HepG2 (cell line): ENCODE results near the gene ZNF277. TPM values are rescaled to one million over a fixed set of nuclear protein-coding genes. Genes with fewer than 3 reads are reported as not detected.

Experiments used
- ATAC-seq: fragments of 200-7000 bp; cut with Tn5 transposase; 3 replicates; pipeline ENCODE4 v1.9.1; 2020; ENCODE audit warnings: mild to moderate bottlenecking, moderate library complexity
- BruUV-seq: library from RNA; stranded (reverse); fragments of 400-500 nt; replicated peaks from 2 replicates; lab custom pipeline; 2021; lab: Mats Ljungman, UMichigan
- CTCF ChIA-PET: fragments of 300-600 bp; formaldehyde crosslinking; extraction: SDS; loops from one replicate; lab custom pipeline; 2021; ENCODE audit warnings: low total read pairs, inconsistent platforms, low intra/inter-chr PET ratio; lab: Yijun Ruan, JAX
- POLR2A ChIA-PET: fragments of 350-600 bp; sonication (Branson Sonifier 250); formaldehyde crosslinking; loops from one replicate; lab custom pipeline; 2020; ENCODE audit warnings: antibody characterized with exemption, inconsistent platforms; lab: Yijun Ruan, JAX
- DNase-seq: peaks from one replicate; pipeline ENCODE4 v3.0.0-alpha.2; 2015; ENCODE audit warnings: low spot score
- FAIRE-seq: peaks from 3 replicates; lab custom pipeline; 2011; peaks lifted over from hg19 to GRCh38; lab: Jason Lieb, UNC
- H2AFZ ChIP-seq: one replicate; pipeline ENCODE4 v1.6.1; 2011; ENCODE audit warnings: low read length, inconsistent platforms
- H3K27ac ChIP-seq: fragments of 300-600 bp; 3 replicates; pipeline ENCODE4 v1.8.0; 2011; ENCODE audit warnings: mixed run types, mild to moderate bottlenecking, mixed read lengths, low read length, inconsistent platforms; ENCODE audit not compliant: insufficient read depth; ENCODE audit errors: extremely low read length
- H3K27me3 ChIP-seq, 2 experiments: fragments of 200-600 bp in 1 of 2; 2 replicates in 1 of 2; 3 replicates in 1 of 2; pipeline versions ENCODE4 v1.6.0 to v1.8.0; 2011; ENCODE audit warnings: low read length in 2 of 2, mild to moderate bottlenecking in 2 of 2, moderate library complexity in 2 of 2, inconsistent platforms in 1 of 2; ENCODE audit not compliant: insufficient read depth in 2 of 2, control insufficient read depth in 1 of 2
- H3K36me3 ChIP-seq, 2 experiments: fragments of 200-600 bp in 1 of 2; replicated peaks in 1 of 2; 2 replicates in 1 of 2; 3 replicates in 1 of 2; pipeline versions ENCODE4 v1.5.1 to v1.8.0; 2011; ENCODE audit warnings: low read length in 2 of 2, inconsistent platforms in 1 of 2; ENCODE audit not compliant: insufficient read depth in 2 of 2, control insufficient read depth in 1 of 2
- H3K4me1 ChIP-seq: 2 replicates; pipeline ENCODE4 v1.5.1; 2012; ENCODE audit warnings: low read length, inconsistent platforms; ENCODE audit not compliant: insufficient read depth
- H3K4me2 ChIP-seq: 2 replicates; pipeline ENCODE4 v1.6.0; 2011; ENCODE audit warnings: low read depth, low read length, inconsistent platforms
- H3K4me3 ChIP-seq, 3 experiments: fragments of 200-600 bp in 1 of 3; sonication (generic), shearing (Covaris generic) in 1 of 3; replicated peaks in 1 of 3; 2 replicates each; pipeline ENCODE4 v1.5.1; 2011 to 2016; ENCODE audit warnings: low read length in 3 of 3, inconsistent platforms in 2 of 3, low read depth in 2 of 3, mild to moderate bottlenecking in 2 of 3, control low read depth in 1 of 3, mixed read lengths in 1 of 3; ENCODE audit not compliant: insufficient read depth in 1 of 3
- H3K79me2 ChIP-seq: one replicate; pipeline ENCODE4 v1.6.1; 2011; ENCODE audit warnings: low read length, inconsistent platforms; ENCODE audit not compliant: insufficient read depth
- H3K9ac ChIP-seq: 2 replicates; pipeline ENCODE4 v1.6.0; 2011; ENCODE audit warnings: mild to moderate bottlenecking, low read depth, low read length, inconsistent platforms; ENCODE audit not compliant: insufficient read depth
- H3K9me3 ChIP-seq: 2 replicates; pipeline ENCODE4 v1.5.1; 2012; ENCODE audit warnings: mild to moderate bottlenecking, low read length
- H4K20me1 ChIP-seq: 2 replicates; pipeline ENCODE4 v1.6.0; 2011; ENCODE audit warnings: inconsistent platforms, mild to moderate bottlenecking, low read length, moderate library complexity; ENCODE audit not compliant: insufficient read depth
- CENPT ChIP-seq: sonication (generic); formaldehyde crosslinking; IDR thresholded peaks from 2 replicates; pipeline ENCODE4 v1.8.0; 2022; ENCODE audit warnings: low read depth, mild to moderate bottlenecking, moderate library complexity, missing genetic modification reagents
- HNRNPL ChIP-seq: fragments of 200-400 bp; formaldehyde crosslinking; IDR thresholded peaks from 2 replicates; pipeline ENCODE4 v1.6.1; 2017; ENCODE audit warnings: mild to moderate bottlenecking, low read depth, low read length
- MAZ ChIP-seq, 2 experiments: sonication (generic) in 1 of 2; formaldehyde crosslinking in 1 of 2; IDR thresholded peaks; 2 replicates each; pipeline versions ENCODE4 v1.5.0 to v1.6.1; 2012 to 2020; ENCODE audit warnings: low read depth in 2 of 2, mild to moderate bottlenecking in 2 of 2, borderline replicate concordance in 1 of 2, improper control_type of control experiment in 1 of 2, low read length in 1 of 2, missing genetic modification reagents in 1 of 2, moderate library complexity in 1 of 2
- REST ChIP-seq, 2 experiments: IDR thresholded peaks; 2 replicates each; pipeline ENCODE4 v1.6.1; 2011 to 2012; ENCODE audit warnings: low read length in 2 of 2, borderline replicate concordance in 1 of 2, low read depth in 1 of 2, mild to moderate bottlenecking in 1 of 2, moderate library complexity in 1 of 2
- SOX5 ChIP-seq: IDR thresholded peaks from 2 replicates; pipeline ENCODE4 v1.6.1; 2016; ENCODE audit warnings: borderline replicate concordance
- XBP1 ChIP-seq: sonication (generic); formaldehyde crosslinking; IDR thresholded peaks from 2 replicates; pipeline ENCODE4 v1.5.0; 2020; ENCODE audit warnings: missing genetic modification reagents
- ZNF205 ChIP-seq: IDR thresholded peaks from 2 replicates; pipeline ENCODE4 v1.6.1; 2018; ENCODE audit warnings: missing biosample characterization, missing genetic modification reagents
- ZNF337 ChIP-seq: sonication (generic); formaldehyde crosslinking; IDR thresholded peaks from 2 replicates; pipeline ENCODE4 v1.5.1; 2020; ENCODE audit warnings: missing genetic modification reagents, low read depth, mild to moderate bottlenecking, borderline replicate concordance
- ZNF460 ChIP-seq: sonication (generic); formaldehyde crosslinking; IDR thresholded peaks from 2 replicates; pipeline ENCODE4 v1.5.1; 2020; ENCODE audit warnings: missing genetic modification reagents, mild to moderate bottlenecking, borderline replicate concordance
- ZNF678 ChIP-seq: sonication (generic); formaldehyde crosslinking; IDR thresholded peaks from 2 replicates; pipeline ENCODE4 v1.4.0; 2020; ENCODE audit warnings: mild to moderate bottlenecking, missing genetic modification reagents
- ZNF704 ChIP-seq: sonication (generic); formaldehyde crosslinking; IDR thresholded peaks from 2 replicates; pipeline ENCODE4 v1.8.1; 2023; ENCODE audit warnings: mild to moderate bottlenecking, inconsistent platforms, moderate library complexity, missing genetic modification reagents, borderline replicate concordance
- WGBS: methylation state at CpG from one replicate; pipeline ENCODE4 v1.1.6; 2017; ENCODE audit warnings: low lambda C conversion rate; 5-methylcytosine and 5-hydroxymethylcytosine counted together
- in situ Hi-C: cut with HindIII; loops from 2 replicates; pipeline ENCODE4 v1.10.0; 2017; ENCODE audit warnings: low pct_unique_long_range_greater_than_20kb; ENCODE audit not compliant: extremely low pct_ligation_motif_present
- intact Hi-C: fragments of 100-400 bp; cut with micrococcal nuclease; formaldehyde crosslinking; loops from one replicate; pipeline ENCODE4 v1.10.0; 2022; ENCODE audit not compliant: unreplicated experiment
- polyA plus RNA-seq, 8 experiments: library from polyadenylated mRNA; depleted of rRNA in 3 of 8; stranded (reverse) in 7 of 8; unstranded in 1 of 8; fragments of >200 nt; fragmentation: Illumina TruSeq in 4 of 8; extraction: Trizol in 4 of 8; gene quantifications; 2 replicates each; pipeline versions ENCODE4 v1.2.1 to v1.2.3, GENCODE V29; 2011 to 2016; ENCODE audit warnings: low read depth in 4 of 8, missing spikeins in 1 of 8, mixed read lengths in 1 of 8; ENCODE audit not compliant: insufficient read depth in 1 of 8
- total RNA-seq, 5 experiments: library from RNA; depleted of rRNA; stranded (reverse); fragments of >200 nt; fragmentation: Illumina TruSeq; extraction: Trizol; gene quantifications; 2 replicates each; pipeline ENCODE4 v1.2.3, GENCODE V29; 2016; ENCODE audit warnings: low read depth in 1 of 5
- TF ChIP-seq, protein P1 (sequence below): sonication (generic); formaldehyde crosslinking; IDR thresholded peaks from 2 replicates; pipeline ENCODE4 v1.4.0; 2020; ENCODE audit warnings: mild to moderate bottlenecking, missing genetic modification reagents

Gene ZNF277
- total and polyA plus RNA-seq, 2 of the 13 experiments (the other 11 are each of a cell fraction or from before 2014, with no cell fraction given): 29.1 to 30.1 TPM

DNA sequence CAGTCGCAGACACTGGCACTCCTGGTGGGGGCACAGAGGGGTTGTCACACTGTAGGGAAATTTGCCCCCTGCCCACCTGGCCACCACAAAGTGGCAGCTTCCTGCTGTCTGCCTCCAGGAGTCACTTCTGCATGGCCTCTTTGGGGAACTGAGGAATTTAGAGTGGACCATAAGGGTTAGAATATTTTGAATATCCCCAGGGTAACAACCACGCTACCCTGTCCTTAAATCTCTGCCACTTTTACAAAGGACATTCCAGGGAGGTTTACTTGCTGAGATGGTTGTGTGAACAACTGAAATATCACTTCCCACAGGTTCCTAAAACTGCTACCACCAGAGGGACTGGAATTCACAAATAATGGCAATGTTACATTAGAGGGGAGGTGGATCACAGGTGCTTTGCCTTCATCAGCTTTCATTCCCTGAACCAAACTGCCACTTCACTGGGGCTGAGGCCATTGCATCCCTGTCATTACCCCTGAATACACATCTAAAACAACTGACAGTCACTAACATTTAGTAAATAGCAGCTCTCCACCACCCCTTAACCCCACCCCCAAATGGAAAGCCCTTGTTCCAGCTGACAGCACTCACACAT is 155.7 kb downstream of the ZNF277 start:
- H3K27ac ChIP-seq: no peak overlapping the region
- H3K79me2 ChIP-seq: no peaks in the 10 kb centered on the region
- DNase-seq (no peak), ATAC-seq (peak; percentile 24; the same call in 1 of the 3 replicates), FAIRE-seq (no peak)
- TF ChIP-seq ZNF704 (CRISPR knock-in tag) (no peak), ZNF337 (CRISPR knock-in tag) (no peak)
- no peak overlapping the region for H3K4me2 ChIP-seq
- no peak overlapping the region for H2AFZ ChIP-seq
- no peaks in the 10 kb centered on the region for H4K20me1 ChIP-seq
- WGBS: 92% methylated on average over 2 of the region's 2 CpGs
- H3K9ac ChIP-seq: no peak overlapping the region
- in situ Hi-C loops: no loop called here
- no peaks in the 10 kb centered on the region; a peak in 2 of 5 replicates for H3K27me3 ChIP-seq
- no TSS peak for BruUV-seq
- no peak overlapping the region for H3K4me3 ChIP-seq
- intact Hi-C loops: no loop called here
- peaks cover 54% of the 10 kb centered on the region for H3K4me1 ChIP-seq
- ChIA-PET POLR2A (no interaction called here), CTCF (no interaction called here)
- no peaks in the 10 kb centered on the region for H3K36me3 ChIP-seq
- H3K9me3 ChIP-seq: no peaks in the 10 kb centered on the region

- no peak for FAIRE-seq
- Histone ChIP-seq H3K79me2 (no peaks in the 10 kb centered on the region), H3K4me2 (no peak overlapping the region), H3K4me1 (peaks cover 49% of the 10 kb centered on the region), H3K9me3 (no peaks in the 10 kb centered on the region), H3K27me3 (no peaks in the 10 kb centered on the region; a peak in 2 of 5 replicates), H3K27ac (no peak overlapping the region), H3K36me3 (no peaks in the 10 kb centered on the region), H2AFZ (no peak overlapping the region), H4K20me1 (no peaks in the 10 kb centered on the region), H3K9ac (no peak overlapping the region), H3K4me3 (no peak overlapping the region)
- ATAC-seq: no peak
- POLR2A ChIA-PET: no interaction called here
- CTCF ChIA-PET: no interaction called here
- intact Hi-C loops: no loop called here
- BruUV-seq: no TSS peak
- DNase-seq: no peak
- in situ Hi-C loops: no loop called here
- WGBS: 64% methylated on average over 8 of the region's 8 CpGs
- TF ChIP-seq, protein P1, sequence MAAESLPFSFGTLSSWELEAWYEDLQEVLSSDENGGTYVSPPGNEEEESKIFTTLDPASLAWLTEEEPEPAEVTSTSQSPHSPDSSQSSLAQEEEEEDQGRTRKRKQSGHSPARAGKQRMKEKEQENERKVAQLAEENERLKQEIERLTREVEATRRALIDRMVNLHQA: no peak
- TF ChIP-seq ZNF460 (CRISPR knock-in tag) (no peak), HNRNPL (no peak), ZNF678 (CRISPR knock-in tag) (no peak), MAZ (IDR thresholded peaks at IDR 0.05; ENCODE audit: borderline replicate concordance, low read depth, low read length) (no peak), MAZ (CRISPR knock-in tag; IDR thresholded peaks at IDR 0.05; ENCODE audit: low read depth) (no peak), ZNF205 (CRISPR knock-in tag) (no peak), REST (IDR thresholded peaks at IDR 0.05; ENCODE audit: borderline replicate concordance in 1 of 2, low read depth in 1 of 2, low read length in 2 of 2) (no peak), SOX5 (no peak), CENPT (no peak), XBP1 (CRISPR knock-in tag) (no peak)
Observed at GRCh38 chr7:112362731-112363131, 156.2 kb downstream of the ZNF277 start.
